Calu3 (cell line): ENCODE results near the gene NPDC1. TPM values are rescaled to one million over a fixed set of nuclear protein-coding genes. Genes with fewer than 3 reads are reported as not detected.

Experiments used
- BruUV-seq: library from RNA; stranded (reverse); fragments of 400-500 nt; replicated peaks from 2 replicates; lab custom pipeline; 2021; lab: Mats Ljungman, UMichigan
- CTCF ChIA-PET: fragments of 300-600 bp; sonication (Branson Sonifier 250); formaldehyde crosslinking; loops from one replicate; lab custom pipeline; 2022; ENCODE audit warnings: antibody characterized with exemption; lab: Charles Lee
- DNase-seq: peaks from one replicate; pipeline ENCODE4 v3.0.0; 2022
- H3K27ac Mint-ChIP-seq: one replicate; pipeline ENCODE4 v1.8.0; 2022; ENCODE audit warnings: mixed read lengths; ENCODE audit not compliant: unreplicated experiment
- H3K27me3 Mint-ChIP-seq: one replicate; pipeline ENCODE4 v1.8.0; 2022; ENCODE audit warnings: mixed read lengths; ENCODE audit not compliant: unreplicated experiment
- H3K36me3 Mint-ChIP-seq: one replicate; pipeline ENCODE4 v1.8.0; 2022; ENCODE audit warnings: mild to moderate bottlenecking, moderate library complexity, mixed read lengths; ENCODE audit not compliant: insufficient read depth, unreplicated experiment
- H3K4me1 Mint-ChIP-seq: one replicate; pipeline ENCODE4 v1.8.0; 2022; ENCODE audit warnings: mild to moderate bottlenecking, low read depth, mixed read lengths; ENCODE audit not compliant: unreplicated experiment
- H3K4me3 Mint-ChIP-seq: one replicate; pipeline ENCODE4 v1.8.0; 2022; ENCODE audit warnings: mild to moderate bottlenecking, low read depth, moderate library complexity, mixed read lengths; ENCODE audit not compliant: unreplicated experiment
- H3K9me3 Mint-ChIP-seq: one replicate; pipeline ENCODE4 v1.8.0; 2022; ENCODE audit warnings: low read depth, mixed read lengths; ENCODE audit not compliant: unreplicated experiment
- intact Hi-C: fragments of 100-400 bp; cut with micrococcal nuclease; formaldehyde crosslinking; loops from one replicate; pipeline ENCODE4 v1.10.0; 2022; ENCODE audit not compliant: unreplicated experiment
- total RNA-seq: library from RNA; stranded (reverse); gene quantifications from 2 replicates; pipeline ENCODE4 v1.2.3, GENCODE V29; 2022
- TF ChIP-seq, protein P1 (sequence below): fragments of 200-600 bp; IDR thresholded peaks from one replicate; pipeline ENCODE4 v1.8.0; 2022; ENCODE audit warnings: antibody characterized with exemption; ENCODE audit not compliant: unreplicated experiment

Gene NPDC1
- total RNA-seq, 1 experiment from 2014 or later: 65.2 TPM

DNA sequence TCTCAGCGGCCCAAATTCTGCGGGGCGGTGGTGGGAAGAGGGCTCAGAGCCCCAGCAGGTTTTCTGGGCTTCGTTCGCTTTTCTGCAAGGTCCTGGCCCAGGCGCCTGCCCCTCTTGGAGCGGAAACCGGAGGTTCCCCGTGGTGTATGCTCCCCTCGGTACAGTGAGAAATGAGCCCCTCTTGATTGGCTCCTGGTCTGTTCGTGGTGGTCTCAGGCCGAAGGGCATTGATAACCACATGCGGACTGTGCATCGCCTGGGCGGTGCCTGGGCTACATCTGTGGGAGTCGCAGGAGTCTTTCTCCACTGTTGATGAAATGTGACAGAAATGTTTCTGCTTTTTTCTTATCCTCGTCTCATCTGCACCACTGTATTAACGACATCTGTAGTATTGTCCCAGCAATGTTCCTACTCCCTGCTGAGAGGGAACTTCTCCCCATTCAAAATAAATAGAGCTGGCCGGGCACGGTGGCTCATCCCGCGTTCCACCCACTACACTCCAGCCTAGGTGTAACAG, 41.5 kb upstream of the NPDC1 start:
- no TSS peak for BruUV-seq
- peaks cover 6% of the 10 kb centered on the region for H3K4me1 Mint-ChIP-seq
- intact Hi-C loops: no loop called here

DNA sequence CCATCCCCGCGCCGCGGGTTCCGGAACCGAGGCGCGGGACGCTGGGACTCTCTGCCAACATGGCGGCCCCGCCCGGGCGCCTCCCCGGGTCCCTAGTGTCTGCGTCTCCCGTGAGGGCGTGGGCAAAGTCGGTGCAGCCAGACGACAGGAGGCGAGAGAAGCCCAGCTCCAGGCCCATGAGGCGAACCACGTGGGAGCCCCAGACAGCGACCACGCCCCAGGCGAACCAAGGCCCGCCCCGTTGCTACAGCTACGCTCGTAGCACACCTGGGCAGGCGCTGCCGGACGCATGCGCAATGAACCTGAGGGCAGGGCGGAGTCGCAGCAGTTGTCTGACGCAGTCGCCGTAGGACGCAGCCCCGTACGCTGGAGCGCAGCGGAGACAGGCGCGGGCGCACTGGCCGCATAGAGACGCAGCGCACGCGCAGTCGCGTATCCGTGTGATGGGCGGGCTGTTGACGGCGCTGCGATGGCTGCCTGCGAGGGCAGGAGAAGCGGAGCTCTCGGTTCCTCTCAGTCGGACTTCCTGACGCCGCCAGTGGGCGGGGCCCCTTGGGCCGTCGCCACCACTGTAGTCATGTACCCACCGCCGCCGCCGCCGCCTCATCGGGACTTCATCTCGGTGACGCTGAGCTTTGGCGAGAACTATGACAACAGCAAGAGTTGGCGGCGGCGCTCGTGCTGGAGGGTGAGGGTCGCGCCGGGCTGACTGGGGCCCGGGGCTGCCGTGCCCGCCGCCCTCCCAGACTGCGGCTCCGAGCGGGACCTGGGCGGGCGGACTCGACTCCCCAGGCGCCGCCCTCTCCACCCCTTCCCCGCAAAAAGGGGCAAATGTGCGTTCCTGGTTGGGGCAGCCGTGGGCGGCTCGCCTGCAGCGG, 40.8 kb upstream of the NPDC1 start, which contains the start of gene MAN1B1:
Gene MAN1B1, plus strand, starts transcription at position 455 of the 878 bp plus-strand sequence. Its CDS starts 15 bp downstream, at position 470.
- Mint-ChIP-seq H3K27ac (peak within 1 kb of the TSS; percentile 92), H3K36me3 (peaks cover 49% of the 10 kb centered on the region), H3K4me1 (peaks cover 6% of the 10 kb centered on the region), H3K9me3 (no peaks in the 10 kb centered on the region), H3K27me3 (no peaks in the 10 kb centered on the region), H3K4me3 (peak within 1 kb of the TSS; percentile 79)
- TF ChIP-seq, protein P1, sequence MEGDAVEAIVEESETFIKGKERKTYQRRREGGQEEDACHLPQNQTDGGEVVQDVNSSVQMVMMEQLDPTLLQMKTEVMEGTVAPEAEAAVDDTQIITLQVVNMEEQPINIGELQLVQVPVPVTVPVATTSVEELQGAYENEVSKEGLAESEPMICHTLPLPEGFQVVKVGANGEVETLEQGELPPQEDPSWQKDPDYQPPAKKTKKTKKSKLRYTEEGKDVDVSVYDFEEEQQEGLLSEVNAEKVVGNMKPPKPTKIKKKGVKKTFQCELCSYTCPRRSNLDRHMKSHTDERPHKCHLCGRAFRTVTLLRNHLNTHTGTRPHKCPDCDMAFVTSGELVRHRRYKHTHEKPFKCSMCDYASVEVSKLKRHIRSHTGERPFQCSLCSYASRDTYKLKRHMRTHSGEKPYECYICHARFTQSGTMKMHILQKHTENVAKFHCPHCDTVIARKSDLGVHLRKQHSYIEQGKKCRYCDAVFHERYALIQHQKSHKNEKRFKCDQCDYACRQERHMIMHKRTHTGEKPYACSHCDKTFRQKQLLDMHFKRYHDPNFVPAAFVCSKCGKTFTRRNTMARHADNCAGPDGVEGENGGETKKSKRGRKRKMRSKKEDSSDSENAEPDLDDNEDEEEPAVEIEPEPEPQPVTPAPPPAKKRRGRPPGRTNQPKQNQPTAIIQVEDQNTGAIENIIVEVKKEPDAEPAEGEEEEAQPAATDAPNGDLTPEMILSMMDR: no peak
- intact Hi-C loops: no loop called here
- BruUV-seq: no TSS peak
- peak; percentile 98 for DNase-seq
- CTCF ChIA-PET: interaction anchor here (0.5 to 1.6 kb wide), 8 partner anchors 16 to 425 kb away, joined by 3 to 12 read pairs (median 6); partner anchors contain the start of genes NPDC1 and SAPCD2

More for the DNA sequence above, 41.5 kb upstream of the NPDC1 start:
- Mint-ChIP-seq H3K4me3 (peak overlapping the region; percentile 79), H3K27ac (no peak overlapping the region), H3K27me3 (no peaks in the 10 kb centered on the region), H3K36me3 (peaks cover 49% of the 10 kb centered on the region), H3K9me3 (no peaks in the 10 kb centered on the region)
- CTCF ChIA-PET: interaction anchor here (1.2 to 1.6 kb wide), 2 partner anchors 17 to 41 kb away, joined by 8 to 10 read pairs; partner anchors contain the start of genes NPDC1 and SAPCD2
- DNase-seq: no peak
- TF ChIP-seq, protein P1: no peak

DNA sequence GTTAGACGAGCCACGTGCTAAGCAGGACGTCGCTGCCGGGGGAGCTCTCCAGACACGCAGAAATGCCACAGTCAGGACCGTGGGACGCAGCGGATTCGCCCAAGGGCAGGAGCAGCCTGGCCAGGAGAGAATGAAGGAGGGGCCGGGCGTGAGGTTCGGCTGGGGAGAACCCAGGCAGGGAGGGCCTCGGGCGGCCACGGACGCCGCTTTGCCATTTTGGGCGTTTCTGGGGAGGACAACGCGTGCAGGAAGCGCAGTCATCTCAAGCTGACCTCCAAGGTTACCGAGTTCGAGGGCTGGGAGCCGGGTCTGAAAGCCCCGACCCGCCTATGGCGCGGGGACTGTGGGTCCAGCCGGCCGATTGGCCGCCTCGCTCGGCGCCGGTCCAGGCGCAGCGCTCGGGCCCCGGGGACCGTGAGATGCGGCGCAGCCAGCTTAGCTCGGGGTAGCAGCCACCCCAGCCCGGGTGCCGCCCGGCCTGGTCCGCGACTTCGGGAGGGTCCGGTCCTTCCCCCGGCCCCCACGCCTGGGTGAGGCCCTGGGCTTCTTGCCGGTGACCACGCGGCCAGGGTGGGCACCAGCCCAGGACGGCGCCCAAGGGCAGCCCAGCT, 40.0 kb upstream of the NPDC1 start:
- H3K27me3 Mint-ChIP-seq: no peaks in the 10 kb centered on the region
- peak overlapping the region; percentile 92 for H3K27ac Mint-ChIP-seq
- H3K9me3 Mint-ChIP-seq: no peaks in the 10 kb centered on the region
- H3K4me3 Mint-ChIP-seq: peak overlapping the region; percentile 79
- CTCF ChIA-PET: interaction anchor here (0.6 to 1.3 kb wide), 8 partner anchors 15 to 753 kb away, joined by 3 to 12 read pairs (median 4); partner anchors contain the start of gene SAPCD2
- peaks cover 49% of the 10 kb centered on the region for H3K36me3 Mint-ChIP-seq
- TSS peak; percentile 84 for BruUV-seq
- no peak for DNase-seq
- TF ChIP-seq, protein P1: no peak
- H3K4me1 Mint-ChIP-seq: peaks cover 6% of the 10 kb centered on the region
- intact Hi-C loops: no loop called here

DNA sequence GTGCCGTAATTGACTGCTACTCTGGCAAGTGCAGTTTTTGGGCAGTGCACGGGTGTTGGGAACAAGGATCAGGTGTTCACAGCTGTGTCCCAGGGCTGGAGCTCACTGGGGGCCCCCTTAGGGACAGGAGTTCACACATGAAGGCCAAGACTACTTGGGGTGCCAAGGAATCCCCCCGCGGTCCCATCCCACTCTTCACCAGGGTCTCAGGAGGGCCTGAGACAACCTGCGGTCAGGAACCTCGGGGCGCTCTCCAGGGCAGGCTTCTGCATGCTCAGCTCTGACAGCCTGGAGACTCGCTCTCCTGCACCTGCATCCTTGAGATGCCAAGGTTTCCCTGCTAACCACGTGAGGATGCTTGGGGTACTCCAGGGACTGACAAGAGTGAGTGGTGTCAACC, 38.5 kb upstream of the NPDC1 start:
- CTCF ChIA-PET: interaction anchor here (0.6 to 1.2 kb wide), 3 partner anchors 38 to 412 kb away, joined by 3 to 5 read pairs (median 3); no protein-coding TSS in a partner anchor
- TF ChIP-seq, protein P1: no peak
- Mint-ChIP-seq H3K36me3 (peaks cover 47% of the 10 kb centered on the region), H3K27ac (no peak overlapping the region), H3K27me3 (no peaks in the 10 kb centered on the region), H3K9me3 (no peaks in the 10 kb centered on the region), H3K4me3 (no peak overlapping the region), H3K4me1 (peaks cover 6% of the 10 kb centered on the region)
- no peak for DNase-seq
- no TSS peak for BruUV-seq
- intact Hi-C loops: no loop called here
